Activated T-cell treated with anti-CD3 and anti-CD28 coated beads, Interleukin-2, amount 50 U/mL, for 4 hours (primary cell): ENCODE results near the gene MRPL1. TPM values are rescaled to one million over a fixed set of nuclear protein-coding genes. Genes with fewer than 3 reads are reported as not detected.

Experiments
- ATAC-seq, 2 donors: fragments of 200-7000 bp; cut with Tn5 transposase; one replicate each; pipeline ENCODE4 v1.10.0; 2021
- DNase-seq: peaks from one replicate; pipeline ENCODE4 v3.0.0-alpha.2; 2020
- H3K27me3 Mint-ChIP-seq: one replicate; pipeline ENCODE4 v1.8.0; 2021; ENCODE audit warnings: low read depth, mixed read lengths
- H3K36me3 Mint-ChIP-seq: one replicate; pipeline ENCODE4 v1.8.0; 2022; ENCODE audit warnings: mixed read lengths; ENCODE audit not compliant: insufficient read depth
- H3K4me1 Mint-ChIP-seq: one replicate; pipeline ENCODE4 v1.8.0; 2021; ENCODE audit warnings: low read depth, mixed read lengths
- H3K4me3 Mint-ChIP-seq: one replicate; pipeline ENCODE4 v1.8.0; 2021; ENCODE audit warnings: mild to moderate bottlenecking, moderate library complexity, mixed read lengths
- H3K9me3 Mint-ChIP-seq: one replicate; pipeline ENCODE4 v1.8.0; 2021; ENCODE audit warnings: mixed read lengths
- total RNA-seq, 3 donors: library from RNA; stranded (reverse); gene quantifications; one replicate each; pipeline ENCODE4 v1.2.1, GENCODE V29; 2021

MRPL1 gene
- total RNA-seq, 3 donors from 2014 or later, result 90.1 to 111 (median 98.0) TPM

DNA sequence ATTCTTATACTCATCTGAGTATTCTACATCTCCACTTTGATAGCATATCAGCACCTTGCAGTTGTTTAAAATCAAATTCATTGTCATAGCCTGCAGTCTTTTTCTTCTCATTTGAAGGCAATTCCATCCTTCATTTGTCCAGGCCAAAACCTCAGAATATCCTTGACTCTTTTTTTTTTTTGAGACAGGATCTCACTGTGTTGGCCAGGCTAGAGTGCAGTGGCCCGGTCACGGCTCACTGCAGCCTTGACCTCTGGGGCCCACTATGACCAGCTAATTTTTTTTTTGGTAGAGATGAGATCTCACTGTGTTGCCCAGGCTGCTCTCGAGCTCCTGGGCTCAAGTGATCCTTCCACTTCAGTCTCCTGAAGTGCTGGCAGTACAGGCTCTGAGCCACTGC is 2.6 kb downstream of the MRPL1 start:
- Mint-ChIP-seq H3K36me3 (peaks cover 24% of the 10 kb centered on the region), H3K4me1 (peaks cover 56% of the 10 kb centered on the region), H3K4me3 (peak overlapping the region; percentile 42), H3K9me3 (no peaks in the 10 kb centered on the region), H3K27me3 (no peaks in the 10 kb centered on the region)
- DNase-seq (no peak), ATAC-seq (no peak)

DNA sequence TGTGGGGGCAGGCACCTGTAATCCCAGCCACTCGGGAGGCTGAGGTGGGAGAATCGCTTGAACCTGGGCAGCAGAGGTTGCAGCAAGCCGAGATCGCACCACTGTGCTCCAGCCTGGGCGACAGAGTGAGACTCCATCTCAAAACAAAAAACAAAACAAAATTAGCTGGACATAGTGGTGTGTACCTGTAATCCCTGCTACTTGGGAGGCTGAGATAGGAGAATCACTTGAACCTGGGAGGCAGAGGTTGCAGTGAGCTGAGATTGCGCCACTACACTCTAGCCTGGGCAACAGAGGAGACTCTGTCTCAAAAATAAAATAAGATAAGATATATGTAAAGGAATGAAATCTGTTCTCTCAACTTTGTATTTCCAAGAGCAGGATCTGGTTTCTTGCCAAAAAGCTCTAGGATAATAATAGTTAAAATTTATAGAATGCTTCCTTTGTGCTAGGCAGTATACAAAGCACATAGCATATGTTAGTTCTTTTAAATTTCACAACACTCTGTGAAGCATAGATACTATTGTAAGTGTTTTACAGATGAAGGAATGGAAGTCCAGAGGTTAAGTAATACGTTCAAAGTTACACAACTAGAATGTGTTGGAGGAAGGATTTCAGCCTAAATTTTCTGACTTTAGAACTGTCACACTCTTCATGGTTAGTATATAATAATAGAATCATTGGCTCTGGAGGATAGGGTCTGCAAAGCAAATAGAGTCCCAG is 10.3 kb downstream of the MRPL1 start:
- H3K4me1 Mint-ChIP-seq, result peaks cover 21% of the 10 kb centered on the region
- ATAC-seq (no peak), DNase-seq (no peak)
- no peaks in the 10 kb centered on the region for H3K27me3 Mint-ChIP-seq
- peaks cover 28% of the 10 kb centered on the region for H3K36me3 Mint-ChIP-seq
- no peaks in the 10 kb centered on the region for H3K9me3 Mint-ChIP-seq
- no peak overlapping the region for H3K4me3 Mint-ChIP-seq

DNA sequence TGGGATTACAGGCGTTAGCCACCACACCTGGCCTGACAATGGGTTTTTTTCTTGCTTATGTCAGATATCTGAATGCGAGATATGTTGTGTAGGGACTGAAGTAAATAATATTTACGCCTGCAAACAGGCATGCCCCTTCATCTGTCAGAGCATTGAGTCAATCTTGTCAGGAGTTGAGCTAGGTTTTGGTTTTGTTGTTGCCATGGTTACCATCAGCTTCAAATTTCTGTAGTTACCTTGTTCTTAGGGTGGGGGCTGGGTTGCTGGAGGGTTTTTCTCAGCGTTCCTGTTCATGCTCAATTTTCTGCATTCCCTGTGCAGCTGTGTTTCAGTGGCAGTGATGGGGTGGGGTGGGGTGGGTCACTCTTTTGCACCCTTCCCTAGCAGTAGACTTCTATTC is 14.5 kb downstream of the MRPL1 start:
- ATAC-seq, result no peak

GRCh38 chr4:77877771-77878565 is 15.3 kb downstream of the MRPL1 start:
- Mint-ChIP-seq H3K4me1 (peaks cover 22% of the 10 kb centered on the region), H3K36me3 (peaks cover 42% of the 10 kb centered on the region), H3K9me3 (no peaks in the 10 kb centered on the region), H3K4me3 (no peak overlapping the region), H3K27me3 (no peaks in the 10 kb centered on the region)
- no peak for ATAC-seq
- DNase-seq, result no peak

More for the DNA sequence above, 14.5 kb downstream of the MRPL1 start:
- Mint-ChIP-seq H3K4me3 (no peak overlapping the region), H3K36me3 (peaks cover 39% of the 10 kb centered on the region), H3K9me3 (no peaks in the 10 kb centered on the region), H3K4me1 (peaks cover 22% of the 10 kb centered on the region), H3K27me3 (no peaks in the 10 kb centered on the region)
- DNase-seq, result no peak

- ATAC-seq (no peak), DNase-seq (no peak)
- peaks cover 38% of the 10 kb centered on the region for H3K36me3 Mint-ChIP-seq
- H3K4me3 Mint-ChIP-seq, result no peak overlapping the region
- H3K4me1 Mint-ChIP-seq, result peaks cover 22% of the 10 kb centered on the region
- no peaks in the 10 kb centered on the region for H3K9me3 Mint-ChIP-seq
- H3K27me3 Mint-ChIP-seq, result no peaks in the 10 kb centered on the region
These were observed 18.2 kb downstream of the MRPL1 start for GRCh38 chr4:77880784-77881183.

GRCh38 chr4:77881460-77882295 is 19.0 kb downstream of the MRPL1 start:
- DNase-seq, result no peak
- Mint-ChIP-seq H3K9me3 (no peaks in the 10 kb centered on the region), H3K4me1 (peaks cover 22% of the 10 kb centered on the region), H3K4me3 (no peak overlapping the region), H3K27me3 (no peaks in the 10 kb centered on the region), H3K36me3 (peaks cover 40% of the 10 kb centered on the region)
- ATAC-seq, result no peak

GRCh38 chr4:77893451-77893850 is 30.8 kb downstream of the MRPL1 start:
- Mint-ChIP-seq H3K4me3 (no peak overlapping the region), H3K27me3 (no peaks in the 10 kb centered on the region), H3K4me1 (peaks cover 18% of the 10 kb centered on the region), H3K9me3 (no peaks in the 10 kb centered on the region), H3K36me3 (peaks cover 53% of the 10 kb centered on the region)
- DNase-seq (no peak), ATAC-seq (no peak)

GRCh38 chr4:77899607-77900006 is 37.0 kb downstream of the MRPL1 start:
- peaks cover 40% of the 10 kb centered on the region for H3K36me3 Mint-ChIP-seq
- H3K4me3 Mint-ChIP-seq, result no peak overlapping the region

GRCh38 chr4:77903186-77903585 is 40.6 kb downstream of the MRPL1 start:
- Mint-ChIP-seq H3K36me3 (peaks cover 35% of the 10 kb centered on the region), H3K9me3 (no peaks in the 10 kb centered on the region), H3K4me1 (peaks cover 12% of the 10 kb centered on the region), H3K27me3 (no peaks in the 10 kb centered on the region), H3K4me3 (no peak overlapping the region)
- DNase-seq, result no peak
- no peak for ATAC-seq

More at GRCh38 chr4:77899607-77900006, 37.0 kb downstream of the MRPL1 start:
- DNase-seq, result no peak
- no peak for ATAC-seq
- Mint-ChIP-seq H3K4me1 (peaks cover 21% of the 10 kb centered on the region), H3K9me3 (no peaks in the 10 kb centered on the region), H3K27me3 (no peaks in the 10 kb centered on the region)

DNA sequence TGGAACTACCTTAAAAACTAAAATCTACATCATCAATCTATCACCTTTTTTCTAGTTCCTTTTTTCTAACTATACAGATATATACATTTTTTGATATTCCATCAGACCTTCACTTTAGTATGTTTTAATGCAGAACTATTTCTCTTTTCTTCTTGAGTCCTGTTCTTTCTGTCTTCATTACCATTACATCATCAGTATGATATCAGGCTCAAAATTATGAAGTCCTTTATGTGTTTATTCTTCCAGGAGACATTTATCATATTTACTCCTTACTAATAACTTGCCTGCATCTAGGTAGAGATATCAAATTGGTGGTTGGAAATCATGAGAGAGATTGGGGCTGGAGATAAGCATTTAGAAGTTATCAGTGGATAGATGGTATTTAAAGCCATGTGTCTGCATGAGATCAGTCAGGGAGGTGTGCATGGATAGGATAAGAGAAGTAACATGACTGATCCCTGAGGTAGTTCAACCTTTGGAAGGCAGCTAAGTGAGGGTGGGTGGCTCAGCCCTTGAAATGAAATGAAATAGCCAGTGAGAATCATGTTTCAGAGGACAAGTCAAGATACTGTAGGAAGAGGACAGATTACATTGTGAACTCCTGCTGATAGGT is 43.1 kb downstream of the MRPL1 start:
- Mint-ChIP-seq H3K9me3 (no peaks in the 10 kb centered on the region), H3K27me3 (no peaks in the 10 kb centered on the region), H3K4me1 (no peaks in the 10 kb centered on the region), H3K4me3 (no peak overlapping the region), H3K36me3 (peaks cover 35% of the 10 kb centered on the region)
- no peak for DNase-seq
- no peak for ATAC-seq

GRCh38 chr4:77910676-77911075 is 48.0 kb downstream of the MRPL1 start:
- ATAC-seq (no peak), DNase-seq (no peak)
- Mint-ChIP-seq H3K27me3 (no peaks in the 10 kb centered on the region), H3K4me3 (no peak overlapping the region), H3K36me3 (peaks cover 54% of the 10 kb centered on the region), H3K4me1 (no peaks in the 10 kb centered on the region), H3K9me3 (no peaks in the 10 kb centered on the region)

- H3K36me3 Mint-ChIP-seq, result peaks cover 50% of the 10 kb centered on the region
- DNase-seq, result no peak
- no peak overlapping the region for H3K4me3 Mint-ChIP-seq
- H3K9me3 Mint-ChIP-seq, result no peaks in the 10 kb centered on the region
- H3K27me3 Mint-ChIP-seq, result no peaks in the 10 kb centered on the region
- H3K4me1 Mint-ChIP-seq, result no peaks in the 10 kb centered on the region
- no peak for ATAC-seq
These were observed 48.5 kb downstream of the MRPL1 start for GRCh38 chr4:77911091-77911490.

GRCh38 chr4:77911842-77912450 is 49.3 kb downstream of the MRPL1 start:
- peaks cover under 1% of the 10 kb centered on the region for H3K4me1 Mint-ChIP-seq
- H3K4me3 Mint-ChIP-seq, result no peak overlapping the region
- peaks cover 45% of the 10 kb centered on the region for H3K36me3 Mint-ChIP-seq
- no peak for DNase-seq
- ATAC-seq, result no peak
- H3K9me3 Mint-ChIP-seq, result no peaks in the 10 kb centered on the region
- no peaks in the 10 kb centered on the region for H3K27me3 Mint-ChIP-seq

DNA sequence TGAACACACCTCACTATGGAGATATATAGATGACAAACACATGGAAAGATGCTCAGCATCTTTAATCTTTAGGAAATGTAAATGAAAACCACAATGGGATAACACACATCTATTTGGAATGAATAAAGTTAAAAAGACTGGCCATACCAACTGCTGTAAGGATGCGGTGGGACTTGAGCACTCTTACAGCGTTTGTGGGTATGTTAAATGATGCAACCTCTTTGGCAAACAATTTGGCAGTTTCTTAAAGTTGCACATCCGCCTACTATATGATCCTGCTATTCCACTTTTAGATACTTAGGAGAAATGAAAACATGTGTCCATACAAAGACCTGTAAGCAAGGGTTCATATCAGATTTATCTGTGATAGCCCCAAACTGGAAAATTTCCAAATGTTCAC is 50.7 kb downstream of the MRPL1 start:
- DNase-seq, result no peak
- no peaks in the 10 kb centered on the region for H3K27me3 Mint-ChIP-seq
- peaks cover 46% of the 10 kb centered on the region for H3K36me3 Mint-ChIP-seq
- no peak overlapping the region for H3K4me3 Mint-ChIP-seq
- no peaks in the 10 kb centered on the region for H3K9me3 Mint-ChIP-seq
- no peak for ATAC-seq
- peaks cover 6% of the 10 kb centered on the region for H3K4me1 Mint-ChIP-seq
